Measurements from ENCODE around the gene TRIP11.

The TRIP11 gene

GRCh38 chr14:92010644-92011043 lies 29.2 kb downstream of the TRIP11 start:
- no peak for DNase-seq (ENCODE audit: low spot score)

GRCh38 chr14:92009604-92010003 lies 30.3 kb downstream of the TRIP11 start:
- no peak for DNase-seq (ENCODE audit: low spot score)

GRCh38 chr14:92005019-92005418 lies 34.8 kb downstream of the TRIP11 start:
- no peak for DNase-seq (ENCODE audit: low spot score)

- DNase-seq (ENCODE audit: low spot score) = no peak
These were observed 35.8 kb downstream of the TRIP11 start for GRCh38 chr14:92004062-92004461.

- no peak for DNase-seq (ENCODE audit: low spot score)
These were observed 40.9 kb downstream of the TRIP11 start for GRCh38 chr14:91998667-91999570.

- no peak for DNase-seq (ENCODE audit: low spot score)
These were observed 42.4 kb downstream of the TRIP11 start for GRCh38 chr14:91997492-91997891.

GRCh38 chr14:91996948-91997371 lies 42.9 kb downstream of the TRIP11 start:
- no peak for DNase-seq (ENCODE audit: low spot score)

GRCh38 chr14:91987192-91987591 lies 52.7 kb downstream of the TRIP11 start:
- DNase-seq (ENCODE audit: low spot score) = no peak

GRCh38 chr14:91985521-91986255 lies 54.2 kb downstream of the TRIP11 start:
- DNase-seq (ENCODE audit: low spot score) = no peak

- no peak for DNase-seq (ENCODE audit: low spot score)
These were observed 54.9 kb downstream of the TRIP11 start for GRCh38 chr14:91985008-91985407.

- DNase-seq (ENCODE audit: low spot score) = no peak
These were observed 56.3 kb downstream of the TRIP11 start for GRCh38 chr14:91983588-91983987.

GRCh38 chr14:91980157-91980556 lies 59.7 kb downstream of the TRIP11 start:
- DNase-seq (ENCODE audit: low spot score) = no peak

GRCh38 chr14:91977884-91978283 lies 62.0 kb downstream of the TRIP11 start:
- DNase-seq (ENCODE audit: low spot score) = no peak

- no peak for DNase-seq (ENCODE audit: low spot score)
These were observed 64.1 kb downstream of the TRIP11 start for GRCh38 chr14:91975763-91976162.

GRCh38 chr14:91971188-91971778 lies 68.6 kb downstream of the TRIP11 start:
- no peak for DNase-seq (ENCODE audit: low spot score)

- no peak for DNase-seq (ENCODE audit: low spot score)
These were observed 71.6 kb downstream of the TRIP11 start for GRCh38 chr14:91968280-91968679.

GRCh38 chr14:91964724-91965123 lies 75.1 kb downstream of the TRIP11 start:
- DNase-seq (ENCODE audit: low spot score) = no peak

GRCh38 chr14:91964011-91964410 lies 75.8 kb downstream of the TRIP11 start:
- DNase-seq (ENCODE audit: low spot score) = no peak

GRCh38 chr14:91963465-91963864 lies 76.4 kb downstream of the TRIP11 start:
- DNase-seq (ENCODE audit: low spot score) = no peak

GRCh38 chr14:91961297-91962220 lies 78.3 kb downstream of the TRIP11 start:
- DNase-seq (ENCODE audit: low spot score) = no peak

- DNase-seq (ENCODE audit: low spot score) = no peak
These were observed 82.0 kb downstream of the TRIP11 start for GRCh38 chr14:91957876-91958313.

- no peak for DNase-seq (ENCODE audit: low spot score)
These were observed 83.2 kb downstream of the TRIP11 start for GRCh38 chr14:91956616-91957015.

Measured in left forelimb (tissue), 1 donor.